ENCODE measurements around the gene IFT43. TPM values are rescaled to one million over a fixed set of nuclear protein-coding genes. Genes with fewer than 3 reads are reported as not detected.
A peak's percentile ranks its signal among the peaks of the same experiment; 100 is the strongest.

Gene IFT43
- total and polyA plus RNA-seq, 2 donors from 2014 or later, result 41.6 to 86.3 TPM

- FAIRE-seq (no peak), DNase-seq (no peak)
- Histone ChIP-seq H3K27me3 (ENCODE audit: control insufficient read depth, insufficient read depth, low read length) (peaks cover 3% of the 10 kb centered on the region), H3K9ac (ENCODE audit: low read length in 3 of 3) (no peak overlapping the region), H3K9me3 (ENCODE audit: control insufficient read depth in 2 of 3, insufficient read depth in 1 of 3, low read length in 3 of 3) (no peaks in the 10 kb centered on the region), H3K27ac (ENCODE audit: low read depth in 2 of 2, low read length in 2 of 2) (no peak overlapping the region), H3K36me3 (ENCODE audit: control insufficient read depth in 2 of 3, insufficient read depth in 3 of 3, low read length in 3 of 3) (no peaks in the 10 kb centered on the region), H3K4me3 (ENCODE audit: low read length in 3 of 3) (no peak overlapping the region), H3K4me1 (ENCODE audit: control insufficient read depth in 2 of 3, insufficient read depth in 2 of 3, low read depth in 1 of 3, low read length in 3 of 3) (no peaks in the 10 kb centered on the region)
- TF ChIP-seq CTCF (IDR thresholded peaks at IDR 0.05; ENCODE audit: borderline replicate concordance, extremely low read depth, insufficient read depth), result no peak
- intact Hi-C loops (cut with DNase I), result no loop called here
Observed at GRCh38 chr14:76129851-76130576, 144.5 kb downstream of the IFT43 start.

- FAIRE-seq (no peak), DNase-seq (no peak)
- H3K9me3 ChIP-seq (ENCODE audit: control insufficient read depth in 2 of 3, insufficient read depth in 1 of 3, low read length in 3 of 3), result no peaks in the 10 kb centered on the region
- intact Hi-C loops (cut with DNase I), result no loop called here
- no peak for TF ChIP-seq CTCF (IDR thresholded peaks at IDR 0.05; ENCODE audit: borderline replicate concordance, extremely low read depth, insufficient read depth)
- peaks cover 3% of the 10 kb centered on the region for H3K27me3 ChIP-seq (ENCODE audit: control insufficient read depth, insufficient read depth, low read length)
- H3K4me1 ChIP-seq (ENCODE audit: control insufficient read depth in 2 of 3, insufficient read depth in 2 of 3, low read depth in 1 of 3, low read length in 3 of 3), result no peaks in the 10 kb centered on the region
- H3K27ac ChIP-seq (ENCODE audit: low read depth in 2 of 2, low read length in 2 of 2), result no peak overlapping the region
- no peaks in the 10 kb centered on the region for H3K36me3 ChIP-seq (ENCODE audit: control insufficient read depth in 2 of 3, insufficient read depth in 3 of 3, low read length in 3 of 3)
- H3K9ac ChIP-seq (ENCODE audit: low read length in 3 of 3), result no peak overlapping the region
- H3K4me3 ChIP-seq (ENCODE audit: low read length in 3 of 3), result no peak overlapping the region
Observed at GRCh38 chr14:76131071-76131965, 145.8 kb downstream of the IFT43 start.

GRCh38 chr14:76133103-76133502 lies 147.5 kb downstream of the IFT43 start:
- peak in 3 of 5 donors; percentile 68 to 85 (median 83) for DNase-seq
- H3K27ac ChIP-seq (ENCODE audit: low read depth in 2 of 2, low read length in 2 of 2), result no peak overlapping the region
- H3K9ac ChIP-seq (ENCODE audit: low read length in 3 of 3), result no peak overlapping the region
- H3K4me3 ChIP-seq (ENCODE audit: low read length in 3 of 3), result no peak overlapping the region
- H3K27me3 ChIP-seq (ENCODE audit: control insufficient read depth, insufficient read depth, low read length), result peaks cover 11% of the 10 kb centered on the region
- TF ChIP-seq CTCF (IDR thresholded peaks at IDR 0.05; ENCODE audit: borderline replicate concordance, extremely low read depth, insufficient read depth), result no peak
- FAIRE-seq, result no peak
- intact Hi-C loops (cut with DNase I), result no loop called here
- no peaks in the 10 kb centered on the region for H3K36me3 ChIP-seq (ENCODE audit: control insufficient read depth in 2 of 3, insufficient read depth in 3 of 3, low read length in 3 of 3)
- H3K9me3 ChIP-seq (ENCODE audit: control insufficient read depth in 2 of 3, insufficient read depth in 1 of 3, low read length in 3 of 3), result no peaks in the 10 kb centered on the region
- no peaks in the 10 kb centered on the region for H3K4me1 ChIP-seq (ENCODE audit: control insufficient read depth in 2 of 3, insufficient read depth in 2 of 3, low read depth in 1 of 3, low read length in 3 of 3)

Other genes starting within 250 kb of the IFT43 start
- 39.5 TPM for gene TGFB3, start 3.8 kb upstream of the IFT43 start, total RNA-seq
- gene TGFB3, start 3.8 kb upstream of the IFT43 start, polyA plus RNA-seq (ENCODE audit: insufficient read depth, low read depth, low replicate concordance), result 5.2 TPM
- gene GPATCH2L, start 166.2 kb downstream of the IFT43 start, total RNA-seq, result 50.2 TPM
- 4.1 TPM for gene GPATCH2L, start 166.2 kb downstream of the IFT43 start, polyA plus RNA-seq (ENCODE audit: insufficient read depth, low read depth, low replicate concordance)

All from kidney (tissue), 14 donors.